OCI-LY3 (cell line): ENCODE data around the gene PBX4.
A peak's percentile ranks its signal among the peaks of the same experiment; 100 is the strongest.
"Not testable (repeated sequence)": the region's sequence is repeated elsewhere in the genome, so short reads cannot be mapped to it uniquely, and the experiment has no call there.

Source experiments
- H2AFZ ChIP-seq: fragments of 200-600, 300-600 bp; shearing (Covaris generic); 2 replicates; pipeline ENCODE4 v1.6.0; 2014; ENCODE audit warnings: antibody characterized with exemption, low read depth, low read length
- H3K27ac ChIP-seq: fragments of 200-600, 300-600 bp; sonication (generic); 2 replicates; pipeline ENCODE4 v1.5.1; 2014; ENCODE audit warnings: mild to moderate bottlenecking, low read length, moderate library complexity, mixed read lengths
- H3K27me3 ChIP-seq: fragments of 200-600, 300-600 bp; sonication (generic); 2 replicates; pipeline ENCODE4 v1.6.1; 2014; ENCODE audit warnings: low read depth, low read length, mixed read lengths
- H3K36me3 ChIP-seq: fragments of 200-600, 300-600 bp; sonication (generic); replicated peaks from 2 replicates; pipeline ENCODE3; 2014; ENCODE audit warnings: low read depth, low read length, mixed read lengths
- H3K4me1 ChIP-seq: fragments of 300-600, 200-600 bp; sonication (generic); 2 replicates; pipeline ENCODE4 v1.6.1; 2014; ENCODE audit warnings: low read length, mixed read lengths
- H3K4me2 ChIP-seq: fragments of 200-600, 300-600 bp; sonication (generic); 2 replicates; pipeline ENCODE4 v1.6.1; 2014; ENCODE audit warnings: low read length, mixed read lengths
- H3K4me3 ChIP-seq: fragments of 300-600, 200-600 bp; sonication (generic); 2 replicates; pipeline ENCODE4 v1.5.1; 2014; ENCODE audit warnings: antibody characterized with exemption, mild to moderate bottlenecking, low read length, moderate library complexity
- H3K79me2 ChIP-seq: fragments of 300-600, 200-600 bp; shearing (Covaris generic); 2 replicates; pipeline ENCODE4 v1.6.1; 2014; ENCODE audit warnings: mild to moderate bottlenecking, low read length, mixed read lengths
- H3K9ac ChIP-seq: fragments of 300-600, 200-600 bp; shearing (Covaris generic); 2 replicates; pipeline ENCODE4 v1.6.0; 2014; ENCODE audit warnings: mild to moderate bottlenecking, low read length, moderate library complexity
- H3K9me3 ChIP-seq: fragments of 200-600, 300-600 bp; shearing (Covaris generic); 2 replicates; pipeline ENCODE4 v1.6.1; 2014; ENCODE audit warnings: low read length, mixed read lengths; ENCODE audit not compliant: insufficient read depth
- H4K20me1 ChIP-seq: fragments of 200-600, 300-600 bp; sonication (generic); 2 replicates; pipeline ENCODE4 v1.6.1; 2016; ENCODE audit warnings: low read length, mixed read lengths; ENCODE audit not compliant: insufficient read depth
- EZH2phosphoT487 ChIP-seq: fragments of 200-600 bp; shearing (Covaris generic); IDR thresholded peaks from 2 replicates; pipeline ENCODE4 v1.6.1; 2018; ENCODE audit warnings: antibody characterized with exemption, mixed run types, low read depth
- TF ChIP-seq, protein P1 (sequence below): fragments of 200-600, 300-600 bp; sonication (generic); IDR thresholded peaks from 2 replicates; pipeline ENCODE4 v1.5.1; 2014; ENCODE audit warnings: antibody characterized with exemption, low read length, low read depth

PBX4 gene

DNA sequence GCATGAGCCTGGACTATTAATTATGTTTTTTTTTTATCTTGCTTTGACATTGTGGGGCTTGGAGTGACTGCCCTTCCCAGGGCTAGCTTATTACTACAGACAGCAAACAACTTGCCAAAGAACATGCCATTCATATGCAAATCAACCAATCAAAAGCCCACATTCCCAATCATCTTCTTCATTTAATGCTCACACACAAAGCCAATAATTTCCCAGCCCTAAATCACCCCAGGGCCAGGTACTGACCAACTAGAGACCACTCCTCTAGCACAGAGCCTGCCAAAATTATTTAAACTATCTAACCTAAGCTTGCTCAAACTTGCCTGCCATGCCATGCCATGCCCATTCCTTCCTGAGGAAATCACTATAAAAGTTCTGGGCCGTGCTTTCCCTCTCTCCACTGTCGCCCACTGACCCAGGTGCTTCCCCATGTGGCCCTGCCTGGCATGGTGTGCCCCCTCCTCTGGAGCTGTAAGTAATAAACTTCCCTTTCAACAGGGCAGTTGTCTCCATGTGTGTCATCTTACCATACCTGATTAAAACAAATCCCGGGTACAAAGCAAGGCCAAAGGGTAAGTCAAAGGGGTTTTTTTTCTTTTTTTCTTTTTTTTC, 15.7 kb downstream of the PBX4 start:
- Histone ChIP-seq H3K4me3 (no peak overlapping the region), H3K27ac (no peak overlapping the region), H3K79me2 (no peaks in the 10 kb centered on the region), H3K36me3 (no peaks in the 10 kb centered on the region), H3K9ac (no peak overlapping the region), H3K27me3 (no peaks in the 10 kb centered on the region), H3K4me2 (no peak overlapping the region), H3K4me1 (peaks cover 21% of the 10 kb centered on the region), H2AFZ (no peak overlapping the region), H4K20me1 (no peaks in the 10 kb centered on the region), H3K9me3 (no peaks in the 10 kb centered on the region)
- TF ChIP-seq, protein P1, sequence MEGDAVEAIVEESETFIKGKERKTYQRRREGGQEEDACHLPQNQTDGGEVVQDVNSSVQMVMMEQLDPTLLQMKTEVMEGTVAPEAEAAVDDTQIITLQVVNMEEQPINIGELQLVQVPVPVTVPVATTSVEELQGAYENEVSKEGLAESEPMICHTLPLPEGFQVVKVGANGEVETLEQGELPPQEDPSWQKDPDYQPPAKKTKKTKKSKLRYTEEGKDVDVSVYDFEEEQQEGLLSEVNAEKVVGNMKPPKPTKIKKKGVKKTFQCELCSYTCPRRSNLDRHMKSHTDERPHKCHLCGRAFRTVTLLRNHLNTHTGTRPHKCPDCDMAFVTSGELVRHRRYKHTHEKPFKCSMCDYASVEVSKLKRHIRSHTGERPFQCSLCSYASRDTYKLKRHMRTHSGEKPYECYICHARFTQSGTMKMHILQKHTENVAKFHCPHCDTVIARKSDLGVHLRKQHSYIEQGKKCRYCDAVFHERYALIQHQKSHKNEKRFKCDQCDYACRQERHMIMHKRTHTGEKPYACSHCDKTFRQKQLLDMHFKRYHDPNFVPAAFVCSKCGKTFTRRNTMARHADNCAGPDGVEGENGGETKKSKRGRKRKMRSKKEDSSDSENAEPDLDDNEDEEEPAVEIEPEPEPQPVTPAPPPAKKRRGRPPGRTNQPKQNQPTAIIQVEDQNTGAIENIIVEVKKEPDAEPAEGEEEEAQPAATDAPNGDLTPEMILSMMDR: no peak
- no peak for TF ChIP-seq EZH2phosphoT487

DNA sequence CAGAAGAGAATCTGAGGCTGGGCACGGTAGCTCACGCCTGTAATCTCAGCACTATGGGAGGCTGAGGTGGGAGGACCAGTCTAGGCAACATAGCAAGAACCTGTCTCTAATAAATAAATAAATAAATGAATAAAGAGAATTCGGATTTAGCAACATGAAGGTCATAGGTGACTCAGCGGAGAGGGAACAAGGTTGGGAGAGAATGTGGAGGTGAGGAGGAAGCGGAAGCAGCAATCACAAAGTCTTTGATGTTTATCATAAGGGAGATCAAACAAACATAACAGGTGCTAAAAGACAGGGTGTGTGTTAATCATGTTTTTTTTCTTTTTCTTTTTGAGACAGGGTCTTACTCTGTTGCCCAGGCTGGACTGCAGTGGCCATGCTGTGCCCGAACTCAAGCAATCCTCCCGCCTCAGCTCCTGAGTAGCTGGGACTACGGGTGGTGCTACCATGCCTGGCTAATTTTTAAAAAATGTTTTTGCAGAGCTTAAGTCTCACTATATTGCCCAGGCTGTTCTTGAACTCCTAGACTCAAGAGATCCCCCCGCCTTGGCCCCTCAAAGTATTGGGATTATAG, 16.3 kb downstream of the PBX4 start:
- Histone ChIP-seq H3K36me3 (no peaks in the 10 kb centered on the region), H3K4me3 (no peak overlapping the region), H3K27me3 (no peaks in the 10 kb centered on the region), H3K9me3 (no peaks in the 10 kb centered on the region), H3K9ac (no peak overlapping the region), H3K4me1 (peaks cover 27% of the 10 kb centered on the region), H3K4me2 (no peak overlapping the region), H3K27ac (no peak overlapping the region), H2AFZ (no peak overlapping the region), H4K20me1 (no peaks in the 10 kb centered on the region), H3K79me2 (no peaks in the 10 kb centered on the region)
- TF ChIP-seq EZH2phosphoT487: no peak
- TF ChIP-seq, protein P1: no peak

DNA sequence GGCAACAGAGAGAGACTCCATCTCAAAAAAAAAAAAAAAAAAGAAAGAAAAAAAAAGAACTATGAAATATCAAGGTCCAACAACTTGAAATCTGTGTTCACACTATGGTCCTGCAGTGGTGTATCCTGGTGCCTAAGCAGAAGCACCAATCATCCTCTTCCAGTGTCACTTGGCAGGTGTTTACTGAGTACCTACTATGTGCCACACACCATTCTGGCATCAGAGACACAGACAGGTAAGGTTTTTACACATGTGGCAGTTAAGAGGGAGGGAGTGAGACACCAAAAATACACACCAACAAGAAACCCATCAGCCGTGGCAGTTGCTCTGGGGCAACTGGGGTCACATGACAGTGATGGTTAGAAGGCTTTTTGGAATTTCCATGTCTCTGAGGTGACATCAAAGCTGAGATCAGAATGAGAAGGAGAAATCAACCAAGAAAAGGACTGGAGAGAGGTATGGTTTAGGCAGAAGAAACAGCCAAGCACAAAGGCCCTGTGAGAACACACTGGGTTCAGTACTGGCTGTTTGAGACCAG, 17.6 kb downstream of the PBX4 start:
- no peak for TF ChIP-seq EZH2phosphoT487
- TF ChIP-seq, protein P1: no peak
- no peak overlapping the region for H3K4me2 ChIP-seq
- H3K9ac ChIP-seq: no peak overlapping the region
- H3K36me3 ChIP-seq: no peaks in the 10 kb centered on the region
- no peaks in the 10 kb centered on the region for H3K79me2 ChIP-seq
- H4K20me1 ChIP-seq: no peaks in the 10 kb centered on the region
- peak overlapping the region; percentile 54 for H2AFZ ChIP-seq
- no peaks in the 10 kb centered on the region for H3K9me3 ChIP-seq
- H3K4me1 ChIP-seq: peaks cover 30% of the 10 kb centered on the region
- H3K4me3 ChIP-seq: no peak overlapping the region
- H3K27me3 ChIP-seq: no peaks in the 10 kb centered on the region
- H3K27ac ChIP-seq: no peak overlapping the region

DNA sequence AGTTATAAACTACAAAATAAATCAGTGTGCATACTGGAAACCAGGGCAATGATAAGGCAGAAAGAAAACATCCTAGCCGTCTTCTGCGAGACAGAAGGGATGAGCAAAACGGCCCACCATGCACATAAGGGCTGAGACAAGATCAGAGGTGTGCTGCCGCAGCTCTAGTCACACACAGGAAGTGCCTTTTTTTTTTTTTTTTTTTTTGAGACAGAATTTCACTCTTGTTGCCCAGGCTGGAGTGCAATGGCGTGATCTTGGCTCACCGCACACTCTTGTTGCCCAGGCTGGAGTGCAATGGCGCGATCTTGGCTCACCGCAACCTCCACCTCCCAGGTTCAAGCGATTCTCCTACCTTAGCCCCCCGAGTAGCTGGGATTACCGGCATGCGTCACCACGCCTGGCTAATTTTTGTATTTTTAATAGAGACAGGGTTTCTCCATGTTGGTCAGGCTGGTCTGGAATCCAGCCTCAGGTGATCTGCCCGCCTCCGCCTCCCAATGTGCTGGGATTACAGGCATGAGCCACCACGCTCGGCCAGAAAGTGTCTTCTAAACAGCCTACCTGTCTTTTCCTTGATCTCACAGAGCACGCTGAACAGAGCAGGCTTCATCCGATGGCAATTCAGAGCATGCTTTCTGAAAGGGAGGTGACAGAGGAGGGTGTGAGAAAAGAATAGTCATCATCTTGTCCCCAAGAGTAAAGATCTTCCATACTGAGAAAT, 19.6 kb downstream of the PBX4 start:
- H4K20me1 ChIP-seq, H3K27me3 ChIP-seq, H3K9me3 ChIP-seq, H3K36me3 ChIP-seq, H3K79me2 ChIP-seq: not testable (repeated sequence)
- peak overlapping the region; percentile 24 for H3K4me3 ChIP-seq
- H3K9ac ChIP-seq: peak overlapping the region; percentile 34; the same call in 1 of the 2 replicates
- H3K4me2 ChIP-seq: peak overlapping the region; percentile 65
- peaks cover 40% of the 10 kb centered on the region for H3K4me1 ChIP-seq
- 0 out of 2 replicates have a peak overlapping the region, but pooled peaks have one; percentile 18 for H2AFZ ChIP-seq
- peak overlapping the region; percentile 71 for H3K27ac ChIP-seq
